Neural cell (in vitro differentiated cells): ENCODE results near the gene IL18R1.

Experiments
- CTCF ChIP-seq: fragments of 450-650 bp; IDR thresholded peaks from 2 replicates; pipeline ENCODE4 v1.5.1; 2014; ENCODE audit warnings: antibody characterized with exemption, mild to moderate bottlenecking, moderate library complexity; ENCODE audit not compliant: poor library complexity, severe bottlenecking
- MXI1 ChIP-seq: fragments of 450-650 bp; conservative IDR thresholded peaks from 2 replicates; pipeline ENCODE4 v1.6.1; 2014; ENCODE audit warnings: antibody characterized with exemption, mild to moderate bottlenecking; ENCODE audit not compliant: poor library complexity, severe bottlenecking

GRCh38 chr2:102361632-102362241 is 6.1 kb downstream of the IL18R1 start:
- TF ChIP-seq CTCF (no peak), MXI1 (no peak)
